Raji (cell line): Measurements from ENCODE around the gene EIF3B.

Experiments used
- POLR2A ChIP-seq: IDR thresholded peaks from 2 replicates; pipeline ENCODE4 v1.6.1; 2011; ENCODE audit warnings: low read depth, low read length, control low read depth; ENCODE audit not compliant: insufficient read depth

The EIF3B gene

DNA sequence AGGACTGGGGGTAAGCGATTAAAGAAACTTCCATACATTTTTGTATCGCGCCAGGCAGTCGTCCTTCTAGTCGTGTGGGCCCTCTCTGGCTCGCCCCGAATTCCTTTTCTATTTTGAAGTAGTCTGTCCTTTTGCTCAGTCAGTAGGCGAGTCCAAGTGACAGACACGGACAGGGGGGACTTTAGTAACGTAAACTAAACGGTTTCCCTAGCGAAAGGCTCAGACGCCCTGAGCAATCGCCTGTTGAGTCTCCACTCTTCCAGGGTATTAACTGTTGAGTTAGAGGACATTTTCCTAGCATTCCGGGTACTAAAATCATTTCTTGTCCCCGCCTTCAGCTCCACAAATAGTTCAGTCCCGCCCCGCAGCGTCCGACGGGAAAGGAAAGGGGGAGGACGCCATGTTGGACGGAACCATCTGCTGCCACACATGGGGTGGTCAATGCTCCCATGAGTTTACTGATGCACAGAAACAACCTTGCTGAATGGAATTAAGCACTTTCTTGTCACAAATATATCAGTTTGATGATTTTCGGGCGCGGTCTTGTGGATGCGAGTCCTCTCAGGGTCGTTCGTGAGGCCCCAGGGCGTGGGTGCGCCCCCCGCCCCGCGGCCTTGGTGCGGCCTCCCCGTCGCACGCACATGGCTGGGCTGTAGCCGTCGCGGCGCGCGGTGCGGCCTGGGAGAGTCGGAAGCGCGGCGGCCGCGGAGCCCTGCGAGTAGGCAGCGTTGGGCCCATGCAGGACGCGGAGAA, at the start of gene EIF3B:
Gene EIF3B, plus strand, starts transcription at position 642 of the 753 bp plus-strand sequence. Its CDS starts 95 bp downstream, at position 737.
- peak; percentile 83 for TF ChIP-seq POLR2A

- TF ChIP-seq POLR2A: 0 out of 2 replicates have a peak, but pooled peaks have one; percentile 12
These were observed 47.9 kb upstream of the EIF3B start for GRCh38 chr7:2306688-2307087.

DNA sequence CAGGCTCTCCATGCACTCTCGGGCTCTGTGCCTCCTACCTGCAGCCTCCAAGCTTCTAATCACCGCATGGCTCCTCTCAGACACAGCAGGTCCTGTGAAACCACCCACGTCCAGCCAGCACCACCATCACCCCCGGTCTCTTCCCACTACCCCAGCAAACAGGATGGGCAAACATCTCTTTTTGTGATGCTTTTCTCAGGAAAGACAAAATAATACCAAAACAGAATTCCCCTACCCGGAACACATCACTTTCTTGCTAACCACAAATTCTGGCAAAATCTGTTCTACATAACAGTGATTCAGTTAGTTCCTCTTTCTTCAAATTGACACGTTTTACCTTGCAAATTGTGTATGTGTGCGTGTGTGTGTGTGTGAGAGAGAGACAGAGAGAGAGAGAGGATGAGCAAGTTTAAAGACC, 46.9 kb upstream of the EIF3B start:
- TF ChIP-seq POLR2A: peak; percentile 47

DNA sequence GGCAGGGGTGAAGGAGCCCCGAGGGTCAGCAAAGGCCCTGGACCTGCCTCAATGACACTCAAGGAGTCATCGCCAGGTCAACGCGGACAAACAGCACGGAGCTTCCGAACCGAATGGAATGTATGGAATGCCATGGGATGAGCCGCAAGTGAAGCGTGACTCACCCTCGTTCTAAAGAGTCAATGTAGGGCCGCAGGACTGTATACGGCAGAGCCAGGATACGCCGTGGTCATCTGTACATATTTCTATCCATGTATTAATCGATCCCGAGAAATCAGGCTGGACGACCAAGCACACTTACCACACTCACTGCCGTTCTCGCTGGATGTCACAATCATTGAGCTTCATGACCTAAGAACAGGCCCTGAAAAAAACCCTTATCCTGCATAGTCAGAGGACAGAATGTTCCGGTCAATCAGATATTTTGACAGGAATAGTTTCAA, 44.7 kb upstream of the EIF3B start:
- no peak for TF ChIP-seq POLR2A

DNA sequence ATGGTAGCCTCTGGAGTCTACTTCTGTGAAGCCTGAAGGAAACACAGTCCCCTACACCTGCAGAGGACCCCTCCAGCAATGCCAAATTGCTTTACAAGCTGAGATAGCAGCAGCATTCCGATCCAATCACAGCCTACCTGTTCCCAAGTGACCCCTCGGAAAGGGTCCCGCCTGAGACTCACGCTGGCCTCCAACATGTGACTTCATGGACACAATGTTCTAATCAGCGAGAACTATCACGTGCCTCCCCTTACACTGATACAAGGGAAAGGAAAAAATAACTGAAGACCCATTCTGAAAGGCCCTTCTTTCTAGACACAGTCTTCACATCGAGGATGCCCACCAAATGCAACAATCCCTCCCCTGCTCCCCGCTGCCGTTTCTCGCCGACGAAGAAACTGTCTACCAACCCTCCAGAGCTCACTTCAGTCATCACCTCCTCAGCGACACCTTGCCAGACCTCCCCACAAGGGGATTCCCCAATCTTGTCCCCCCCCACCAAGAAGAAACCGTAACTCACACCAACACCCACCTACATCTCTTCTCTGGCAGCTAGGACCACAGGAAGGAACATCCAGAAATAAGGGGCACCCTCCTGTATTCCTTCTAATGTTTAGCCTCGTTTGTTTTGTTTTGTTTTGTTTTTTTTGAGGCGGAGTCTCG, 42.2 kb upstream of the EIF3B start:
- TF ChIP-seq POLR2A: peak; percentile 23; the same call in 1 of the 2 replicates

DNA sequence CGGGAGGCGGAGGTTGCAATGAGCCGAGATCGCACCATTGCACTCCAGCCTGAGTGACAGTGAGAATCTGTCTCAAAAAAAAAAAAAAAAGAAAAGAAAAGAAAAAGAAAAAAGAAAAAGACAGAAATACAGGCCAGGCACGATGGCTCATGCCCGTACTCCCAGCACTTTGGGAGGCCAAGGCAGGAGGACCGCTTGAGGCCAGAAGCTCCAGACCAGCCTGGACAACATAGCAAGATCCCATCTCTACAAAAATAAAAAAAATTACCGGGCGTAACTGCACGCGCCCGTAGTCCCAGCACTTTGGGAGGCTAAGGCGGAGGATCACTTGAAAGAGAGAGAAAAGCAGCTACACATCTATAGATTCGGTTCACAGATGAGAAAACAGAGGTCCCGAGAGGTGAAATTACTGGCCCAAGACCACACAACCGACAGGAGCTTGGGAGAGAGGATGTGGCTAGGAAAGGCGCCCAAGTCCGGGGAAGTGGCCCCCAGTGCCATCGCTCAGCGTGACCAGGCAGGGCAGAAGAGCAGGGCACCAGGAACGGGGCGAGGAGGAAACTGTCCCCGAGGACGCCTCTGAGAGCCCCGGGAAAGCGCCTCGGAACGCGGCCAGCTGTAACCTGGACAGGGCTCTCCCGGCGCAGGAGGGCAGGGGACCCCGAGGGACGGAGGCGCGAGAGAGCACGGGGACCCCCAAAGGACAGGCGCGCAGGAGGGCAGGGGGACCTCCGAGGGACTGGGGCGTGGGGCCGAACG, 41.0 kb upstream of the EIF3B start:
- TF ChIP-seq POLR2A: no peak

GRCh38 chr7:2314209-2314955, 40.2 kb upstream of the EIF3B start, which contains the start of gene SNX8:
Gene SNX8, minus strand, starts transcription at chr7:2314441. Its CDS starts 20 bp downstream, at chr7:2314421.
- TF ChIP-seq POLR2A: peak; percentile 79

- no peak for TF ChIP-seq POLR2A
These were observed 38.8 kb upstream of the EIF3B start for GRCh38 chr7:2315787-2316186.

- no peak for TF ChIP-seq POLR2A
These were observed 38.0 kb upstream of the EIF3B start for GRCh38 chr7:2316578-2316977.

DNA sequence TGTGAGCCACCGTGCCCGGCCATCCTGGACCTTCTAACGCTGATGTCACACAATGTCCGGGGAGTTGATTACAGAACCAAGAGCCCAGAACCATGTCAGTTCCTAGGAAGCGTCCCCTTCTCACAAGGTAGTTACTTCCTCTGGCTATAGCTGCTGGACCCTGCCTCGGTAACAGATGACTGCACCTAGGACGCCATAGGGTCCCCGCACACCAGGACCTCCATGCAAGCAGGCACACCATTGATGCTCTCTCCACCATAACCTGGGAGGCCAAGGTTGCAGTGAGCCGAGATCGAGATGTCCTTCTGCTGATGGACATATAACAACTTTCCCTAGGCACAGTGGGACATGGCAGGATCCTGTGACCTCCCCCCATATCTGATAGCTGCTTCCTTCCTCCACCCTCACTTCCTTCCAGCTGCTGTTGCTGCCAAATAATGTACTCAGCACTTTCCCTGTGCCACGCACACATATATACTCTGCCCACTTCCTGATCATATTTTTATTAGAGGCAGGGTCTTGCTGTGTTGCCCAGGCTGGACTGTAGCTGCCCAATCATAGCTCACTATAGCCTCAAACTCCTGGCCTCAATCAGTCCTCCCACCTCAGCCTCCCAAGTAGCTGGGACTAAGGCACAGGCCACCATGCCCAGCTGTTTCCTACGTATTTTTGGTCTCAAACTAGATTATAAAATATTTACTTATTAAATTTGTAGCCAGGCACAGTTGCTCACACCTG, 36.9 kb upstream of the EIF3B start:
- TF ChIP-seq POLR2A: no peak

- no peak for TF ChIP-seq POLR2A
These were observed 33.6 kb upstream of the EIF3B start for GRCh38 chr7:2321020-2321419.

GRCh38 chr7:2325162-2325561, 29.5 kb upstream of the EIF3B start:
- no peak for TF ChIP-seq POLR2A

GRCh38 chr7:2326951-2327350, 27.7 kb upstream of the EIF3B start:
- TF ChIP-seq POLR2A: no peak

GRCh38 chr7:2330493-2330892, 24.1 kb upstream of the EIF3B start:
- no peak for TF ChIP-seq POLR2A
